OCI-LY7 (cell line): ENCODE measurements around the gene TRIM33. TPM values are rescaled to one million over a fixed set of nuclear protein-coding genes. Genes with fewer than 3 reads are reported as not detected.
"Not testable (repeated sequence)": the region's sequence is repeated elsewhere in the genome, so short reads cannot be mapped to it uniquely, and the experiment has no call there.

Experiments used
- BruUV-seq: library from RNA; stranded (reverse); fragments of 400-500 nt; replicated peaks from 2 replicates; lab custom pipeline; 2021; lab: Mats Ljungman, UMichigan
- CTCF ChIA-PET: fragments of 300-600 bp; sonication (Branson Sonifier 250); formaldehyde crosslinking; loops from one replicate; lab custom pipeline; 2022; ENCODE audit warnings: antibody characterized with exemption; ENCODE audit not compliant: unreplicated experiment; lab: Charles Lee
- POLR2A ChIA-PET: fragments of 300-600 bp; sonication (Branson Sonifier 250); formaldehyde crosslinking; loops from one replicate; lab custom pipeline; 2022; ENCODE audit warnings: antibody characterized with exemption; lab: Charles Lee
- DNase-seq: peaks from one replicate; pipeline ENCODE4 v3.0.0-alpha.2; 2015; ENCODE audit warnings: low spot score
- H2AFZ ChIP-seq: fragments of 200-600 bp; sonication (generic), shearing (Covaris generic); 2 replicates; pipeline ENCODE4 v1.6.1; 2014; ENCODE audit warnings: mild to moderate bottlenecking, antibody characterized with exemption, low read length, moderate library complexity
- H3K27ac ChIP-seq: fragments of 200-600 bp; sonication (generic); 2 replicates; pipeline ENCODE4 v1.5.1; 2014; ENCODE audit warnings: mixed run types, low read depth, mild to moderate bottlenecking, moderate library complexity, low read length, inconsistent platforms; ENCODE audit not compliant: poor library complexity, severe bottlenecking
- H3K36me3 ChIP-seq: fragments of 200-600 bp; sonication (generic); 2 replicates; pipeline ENCODE4 v1.6.1; 2014; ENCODE audit warnings: mild to moderate bottlenecking, antibody characterized with exemption, low read length, moderate library complexity, mixed read lengths; ENCODE audit not compliant: insufficient read depth
- H3K4me1 ChIP-seq: fragments of 200-600 bp; sonication (generic); 2 replicates; pipeline ENCODE4 v1.5.1; 2014; ENCODE audit warnings: mild to moderate bottlenecking, low read length; ENCODE audit not compliant: insufficient read depth, poor library complexity, severe bottlenecking
- H3K4me2 ChIP-seq: fragments of 200-600 bp; sonication (generic); 2 replicates; pipeline ENCODE4 v1.6.1; 2014; ENCODE audit warnings: mild to moderate bottlenecking, low read length
- H3K4me3 ChIP-seq: fragments of 200-600 bp; sonication (generic); 2 replicates; pipeline ENCODE4 v1.5.1; 2014; ENCODE audit warnings: mild to moderate bottlenecking, low read depth, low read length; ENCODE audit not compliant: poor library complexity, severe bottlenecking
- H3K79me2 ChIP-seq: fragments of 200-600 bp; sonication (generic); 2 replicates; pipeline ENCODE4 v1.6.1; 2016; ENCODE audit warnings: low read depth, mild to moderate bottlenecking, low read length, moderate library complexity, mixed read lengths; ENCODE audit not compliant: insufficient read depth
- H3K9me2 ChIP-seq: fragments of 200-600 bp; sonication (generic); 2 replicates; pipeline ENCODE4 v1.6.1; 2016; ENCODE audit warnings: mild to moderate bottlenecking, low read length, mixed read lengths; ENCODE audit not compliant: insufficient read depth
- H3K9me3 ChIP-seq: fragments of 200-600 bp; sonication (generic); 2 replicates; pipeline ENCODE4 v1.6.1; 2014; ENCODE audit warnings: mild to moderate bottlenecking, mixed run types, low read length, mixed read lengths
- H4K20me1 ChIP-seq: fragments of 200-600 bp; sonication (generic); 2 replicates; pipeline ENCODE4 v1.6.1; 2014; ENCODE audit warnings: mild to moderate bottlenecking, antibody characterized with exemption, low read length, moderate library complexity, mixed read lengths; ENCODE audit not compliant: insufficient read depth
- EZH2phosphoT487 ChIP-seq: fragments of 200-600 bp; sonication (generic); IDR thresholded peaks from 2 replicates; pipeline ENCODE4 v1.6.1; 2018; ENCODE audit warnings: low read depth, borderline replicate concordance, mild to moderate bottlenecking, mixed run types, antibody characterized with exemption, low read length, moderate library complexity, mixed read lengths
- intact Hi-C: fragments of 100-400 bp; cut with micrococcal nuclease; formaldehyde crosslinking; loops from one replicate; pipeline ENCODE4 v1.10.0; 2022; ENCODE audit not compliant: unreplicated experiment
- total RNA-seq, 2 experiments: library from RNA; depleted of rRNA in 1 of 2; stranded (reverse); fragments of >200 nt in 1 of 2; shearing (Covaris generic) in 1 of 2; gene quantifications; 2 replicates each; pipeline ENCODE4 v1.2.3, GENCODE V29; 2014 to 2022
- TF ChIP-seq, protein P1 (sequence below): fragments of 200-600 bp; sonication (generic); conservative IDR thresholded peaks from 2 replicates; pipeline ENCODE4 v1.5.1; 2014; ENCODE audit warnings: mild to moderate bottlenecking, antibody characterized with exemption, low read length, moderate library complexity, mixed read lengths

TRIM33 gene
- total RNA-seq, 2 experiments from 2014 or later, result 43.0 to 44.7 TPM

GRCh38 chr1:114482585-114482984 is 28.4 kb downstream of the TRIM33 start:
- H3K9me2 ChIP-seq, result no peaks in the 10 kb centered on the region
- peaks cover 64% of the 10 kb centered on the region for H3K36me3 ChIP-seq
- peaks cover 32% of the 10 kb centered on the region for H3K9me3 ChIP-seq
- no TSS peak for BruUV-seq
- H3K4me1 ChIP-seq, result peaks cover 19% of the 10 kb centered on the region
- H3K4me2 ChIP-seq, result peak overlapping the region; percentile 50
- H4K20me1 ChIP-seq, result no peaks in the 10 kb centered on the region
- H3K4me3 ChIP-seq, result peak overlapping the region; percentile 34
- POLR2A ChIA-PET, result interaction anchor here (0.6 to 1.3 kb wide), 5 partner anchors 18 to 1426 kb away, joined by 3 to 4 read pairs (median 4); no protein-coding TSS in a partner anchor
- TF ChIP-seq, protein P1, sequence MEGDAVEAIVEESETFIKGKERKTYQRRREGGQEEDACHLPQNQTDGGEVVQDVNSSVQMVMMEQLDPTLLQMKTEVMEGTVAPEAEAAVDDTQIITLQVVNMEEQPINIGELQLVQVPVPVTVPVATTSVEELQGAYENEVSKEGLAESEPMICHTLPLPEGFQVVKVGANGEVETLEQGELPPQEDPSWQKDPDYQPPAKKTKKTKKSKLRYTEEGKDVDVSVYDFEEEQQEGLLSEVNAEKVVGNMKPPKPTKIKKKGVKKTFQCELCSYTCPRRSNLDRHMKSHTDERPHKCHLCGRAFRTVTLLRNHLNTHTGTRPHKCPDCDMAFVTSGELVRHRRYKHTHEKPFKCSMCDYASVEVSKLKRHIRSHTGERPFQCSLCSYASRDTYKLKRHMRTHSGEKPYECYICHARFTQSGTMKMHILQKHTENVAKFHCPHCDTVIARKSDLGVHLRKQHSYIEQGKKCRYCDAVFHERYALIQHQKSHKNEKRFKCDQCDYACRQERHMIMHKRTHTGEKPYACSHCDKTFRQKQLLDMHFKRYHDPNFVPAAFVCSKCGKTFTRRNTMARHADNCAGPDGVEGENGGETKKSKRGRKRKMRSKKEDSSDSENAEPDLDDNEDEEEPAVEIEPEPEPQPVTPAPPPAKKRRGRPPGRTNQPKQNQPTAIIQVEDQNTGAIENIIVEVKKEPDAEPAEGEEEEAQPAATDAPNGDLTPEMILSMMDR, result no peak
- no peak for TF ChIP-seq EZH2phosphoT487
- H2AFZ ChIP-seq, result no peak overlapping the region
- peak; percentile 80 for DNase-seq
- CTCF ChIA-PET, result no interaction called here
- intact Hi-C loops, result loop anchor here (2.0 kb wide), 1 partner anchor 28 kb away; the partner anchor contains the start of gene TRIM33
- peaks cover 96% of the 10 kb centered on the region for H3K79me2 ChIP-seq
- H3K27ac ChIP-seq, result peak overlapping the region; percentile 72

DNA sequence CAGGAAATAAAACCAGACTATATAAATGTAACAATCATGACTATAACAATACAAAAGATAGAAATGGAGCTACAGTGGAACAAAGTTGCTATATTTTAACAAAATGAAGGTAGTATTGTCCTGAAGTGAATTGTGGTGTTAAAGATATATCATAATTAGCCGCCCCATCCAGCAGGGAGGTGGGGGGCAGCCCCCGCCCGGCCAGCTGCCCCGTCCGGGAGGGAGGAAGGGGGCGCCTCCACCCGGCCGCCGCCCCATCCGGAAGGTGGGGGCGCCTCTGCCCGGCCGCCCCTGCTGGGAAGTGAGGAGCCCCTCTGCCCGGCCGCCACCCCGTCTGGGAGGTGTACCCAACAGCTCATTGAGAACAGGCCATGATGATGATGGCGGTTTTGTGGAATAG is 31.4 kb downstream of the TRIM33 start:
- H3K27ac ChIP-seq, intact Hi-C loops, DNase-seq, POLR2A ChIA-PET, H3K4me3 ChIP-seq, BruUV-seq, H3K9me2 ChIP-seq, H3K4me2 ChIP-seq, H2AFZ ChIP-seq, H4K20me1 ChIP-seq, CTCF ChIA-PET: not testable (repeated sequence)
- peaks cover 47% of the 10 kb centered on the region for H3K36me3 ChIP-seq
- peaks cover 19% of the 10 kb centered on the region for H3K4me1 ChIP-seq
- peaks cover 53% of the 10 kb centered on the region for H3K9me3 ChIP-seq
- peaks cover 96% of the 10 kb centered on the region for H3K79me2 ChIP-seq

DNA sequence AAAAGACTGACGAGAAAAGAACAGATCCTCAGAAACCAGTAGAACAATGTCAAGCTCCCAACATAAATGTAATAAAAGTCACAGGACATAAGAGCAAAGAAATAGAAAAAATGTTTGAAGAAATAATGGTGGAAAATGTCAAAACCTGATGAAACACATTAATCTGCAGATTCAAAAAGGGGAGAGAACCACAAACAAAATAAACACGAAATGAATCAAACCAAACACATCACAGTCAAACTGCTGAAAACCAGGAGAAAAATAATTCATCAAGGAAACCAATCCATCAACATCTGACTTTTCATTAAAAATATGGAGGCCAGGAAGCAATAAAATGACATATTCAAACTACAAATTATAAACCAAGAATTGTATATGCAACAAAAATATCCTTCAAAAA is 31.9 kb downstream of the TRIM33 start:
- no peak for TF ChIP-seq EZH2phosphoT487
- TF ChIP-seq, protein P1, result no peak

More for the DNA sequence above, 31.9 kb downstream of the TRIM33 start:
- POLR2A ChIA-PET, result no interaction called here
- Histone ChIP-seq H2AFZ (no peak overlapping the region), H4K20me1 (no peaks in the 10 kb centered on the region), H3K4me3 (no peak overlapping the region), H3K27ac (no peak overlapping the region), H3K4me2 (no peak overlapping the region), H3K9me2 (no peaks in the 10 kb centered on the region), H3K79me2 (peaks cover 96% of the 10 kb centered on the region), H3K4me1 (peaks cover 19% of the 10 kb centered on the region), H3K36me3 (peaks cover 42% of the 10 kb centered on the region), H3K9me3 (peaks cover 50% of the 10 kb centered on the region)
- intact Hi-C loops, result no loop called here
- DNase-seq, result no peak
- no TSS peak for BruUV-seq
- CTCF ChIA-PET, result no interaction called here
